ENCODE results near the gene PRSS1. TPM values are rescaled to one million over a fixed set of nuclear protein-coding genes. Genes with fewer than 3 reads are reported as not detected.
"Not testable (repeated sequence)": the region's sequence is repeated elsewhere in the genome, so short reads cannot be mapped to it uniquely, and the experiment has no call there.

The PRSS1 gene
- total RNA-seq, 1 experiment from 2014 or later = 7.3 TPM

- intact Hi-C loops (cut with micrococcal nuclease; ENCODE audit: unreplicated experiment) = no loop called here
- H3K27me3 ChIP-seq (ENCODE audit: control insufficient read depth, insufficient read depth, low read length) = no peaks in the 10 kb centered on the region
Measured at GRCh38 chr7:142740786-142741185, 8.5 kb upstream of the PRSS1 start.

GRCh38 chr7:142741932-142742331 is 7.3 kb upstream of the PRSS1 start:
- CTCF ChIA-PET; H3K27me3 ChIP-seq (ENCODE audit: control insufficient read depth, insufficient read depth, low read length); H3K4me1 ChIP-seq (ENCODE audit: control insufficient read depth, insufficient read depth, low read length); ATAC-seq; H3K9me3 ChIP-seq (ENCODE audit: control insufficient read depth, insufficient read depth, low read depth, low read length); intact Hi-C loops (cut with micrococcal nuclease; ENCODE audit: unreplicated experiment); DNase-seq (ENCODE audit: low read depth, low spot score); BruUV-seq (replicated peaks); H3K4me3 ChIP-seq (ENCODE audit: low read depth in 2 of 2, low read length in 2 of 2); POLR2A ChIA-PET; H3K27ac ChIP-seq (ENCODE audit: low read length); H3K36me3 ChIP-seq (ENCODE audit: control insufficient read depth, insufficient read depth, low read length); in situ Hi-C loops (cut with HindIII; ENCODE audit: low pct_unique_long_range_greater_than_20kb, low sequenced_read_pairs): not testable (repeated sequence)

More at GRCh38 chr7:142740786-142741185, 8.5 kb upstream of the PRSS1 start:
- DNase-seq (ENCODE audit: low read depth, low spot score) = no peak
- CTCF ChIA-PET = no interaction called here
- Histone ChIP-seq H3K9me3 (ENCODE audit: control insufficient read depth, insufficient read depth, low read depth, low read length) (no peaks in the 10 kb centered on the region), H3K36me3 (ENCODE audit: control insufficient read depth, insufficient read depth, low read length) (no peaks in the 10 kb centered on the region), H3K4me1 (ENCODE audit: control insufficient read depth, insufficient read depth, low read length) (no peaks in the 10 kb centered on the region), H3K27ac (ENCODE audit: low read length) (no peak overlapping the region), H3K4me3 (ENCODE audit: low read depth in 2 of 2, low read length in 2 of 2) (no peak overlapping the region)
- ATAC-seq = no peak
- in situ Hi-C loops (cut with HindIII; ENCODE audit: low pct_unique_long_range_greater_than_20kb, low sequenced_read_pairs) = no loop called here
- POLR2A ChIA-PET = no interaction called here
- no TSS peak for BruUV-seq (replicated peaks)
- TF ChIP-seq SIN3A (IDR thresholded peaks at IDR 0.05; ENCODE audit: borderline replicate concordance, insufficient read depth, low read depth, low read length) = no peak
- TF ChIP-seq TCF7L2 (IDR thresholded peaks at IDR 0.05; ENCODE audit: low read depth, low read length) = no peak
- TF ChIP-seq CTCF (IDR thresholded peaks at IDR 0.05) = no peak
- no peak for TF ChIP-seq POLR2AphosphoS5 (IDR thresholded peaks at IDR 0.05; ENCODE audit: low read depth, low read length)
- no peak for TF ChIP-seq REST (IDR thresholded peaks at IDR 0.05; ENCODE audit: insufficient read depth in 1 of 2, low read depth in 2 of 2, low read length in 1 of 2)

- no peak overlapping the region for H3K4me3 ChIP-seq (ENCODE audit: low read depth in 2 of 2, low read length in 2 of 2)
- DNase-seq (ENCODE audit: low read depth, low spot score) = no peak
- no peaks in the 10 kb centered on the region for H3K4me1 ChIP-seq (ENCODE audit: control insufficient read depth, insufficient read depth, low read length)
- H3K27me3 ChIP-seq (ENCODE audit: control insufficient read depth, insufficient read depth, low read length) = 0 out of 2 replicates have a peak, but pooled peaks cover 4% of the 10 kb centered on the region
- no peaks in the 10 kb centered on the region for H3K9me3 ChIP-seq (ENCODE audit: control insufficient read depth, insufficient read depth, low read depth, low read length)
- no TSS peak for BruUV-seq (replicated peaks)
- H3K36me3 ChIP-seq (ENCODE audit: control insufficient read depth, insufficient read depth, low read length) = no peaks in the 10 kb centered on the region
- TF ChIP-seq REST (IDR thresholded peaks at IDR 0.05; ENCODE audit: insufficient read depth in 1 of 2, low read depth in 2 of 2, low read length in 1 of 2) (no peak), CTCF (IDR thresholded peaks at IDR 0.05) (no peak), SIN3A (IDR thresholded peaks at IDR 0.05; ENCODE audit: borderline replicate concordance, insufficient read depth, low read depth, low read length) (no peak), TCF7L2 (IDR thresholded peaks at IDR 0.05; ENCODE audit: low read depth, low read length) (no peak), POLR2AphosphoS5 (IDR thresholded peaks at IDR 0.05; ENCODE audit: low read depth, low read length) (no peak)
- in situ Hi-C loops (cut with HindIII; ENCODE audit: low pct_unique_long_range_greater_than_20kb, low sequenced_read_pairs) = no loop called here
- H3K27ac ChIP-seq (ENCODE audit: low read length) = no peak overlapping the region
- ATAC-seq = no peak
- ChIA-PET CTCF (no interaction called here), POLR2A (no interaction called here)
- intact Hi-C loops (cut with micrococcal nuclease; ENCODE audit: unreplicated experiment) = no loop called here
Measured at GRCh38 chr7:142745091-142745635, 4.1 kb upstream of the PRSS1 start.

Measured in Panc1 (cell line).